Endothelial cell of umbilical vein (primary cell): ENCODE measurements around the gene FABP6. TPM values are rescaled to one million over a fixed set of nuclear protein-coding genes. Genes with fewer than 3 reads are reported as not detected.

Experiments used
- BruUV-seq: library from RNA; stranded (reverse); fragments of 400-500 nt; replicated peaks from 2 replicates; lab custom pipeline; 2021; lab: Mats Ljungman, UMichigan
- CTCF ChIA-PET: fragments of 300-600, 350-600 bp; sonication (Branson Sonifier 250); formaldehyde crosslinking; loops from one replicate; lab custom pipeline; 2021; ENCODE audit warnings: antibody characterized with exemption, inconsistent platforms; lab: Charles Lee
- POLR2A ChIA-PET: fragments of 300-600, 350-600 bp; sonication (Branson Sonifier 250); formaldehyde crosslinking; loops from one replicate; lab custom pipeline; 2021; ENCODE audit warnings: antibody characterized with exemption, inconsistent platforms; lab: Charles Lee
- DNase-seq: peaks from one replicate; pipeline ENCODE4 v3.0.0-alpha.2; 2011; ENCODE audit warnings: low read depth, low spot score
- FAIRE-seq: peaks from 2 replicates; lab custom pipeline; 2011; peaks lifted over from hg19 to GRCh38; lab: Jason Lieb, UNC
- H2AFZ ChIP-seq: 2 replicates; pipeline ENCODE4 v1.6.0; 2012; ENCODE audit warnings: low read depth, low read length, control low read depth, inconsistent platforms
- H3K27ac ChIP-seq: 2 replicates; pipeline ENCODE4 v1.5.1; 2011; ENCODE audit warnings: low read depth, mild to moderate bottlenecking, control low read depth, low read length, moderate library complexity; ENCODE audit not compliant: insufficient read depth
- H3K27me3 ChIP-seq, 2 experiments: 2 replicates each; pipeline versions ENCODE4 v1.6.0 to v1.6.1; 2011; ENCODE audit warnings: low read length in 2 of 2, mixed read lengths in 1 of 2; ENCODE audit not compliant: control insufficient read depth in 2 of 2, insufficient read depth in 2 of 2
- H3K36me3 ChIP-seq, 2 experiments: 2 replicates in 1 of 2; 3 replicates in 1 of 2; pipeline ENCODE4 v1.5.1; 2011; ENCODE audit warnings: low read length in 2 of 2, mild to moderate bottlenecking in 1 of 2, moderate library complexity in 1 of 2; ENCODE audit not compliant: control insufficient read depth in 2 of 2, insufficient read depth in 2 of 2; ENCODE audit errors: extremely low read depth in 1 of 2
- H3K4me1 ChIP-seq: 3 replicates; pipeline ENCODE4 v1.5.1; 2011; ENCODE audit warnings: mild to moderate bottlenecking, low read length; ENCODE audit not compliant: control insufficient read depth, insufficient read depth; ENCODE audit errors: extremely low read depth
- H3K4me2 ChIP-seq: 2 replicates; pipeline ENCODE4 v1.6.1; 2011; ENCODE audit warnings: low read length, control low read depth, mixed read lengths; ENCODE audit not compliant: insufficient read depth
- H3K4me3 ChIP-seq, 3 experiments: fragments of 200-600 bp in 1 of 3; sonication (generic), shearing (Covaris generic) in 1 of 3; replicated peaks in 1 of 3; 2 replicates each; pipeline ENCODE4 v1.5.1; 2011 to 2016; ENCODE audit warnings: control low read depth in 3 of 3, low read length in 3 of 3, mild to moderate bottlenecking in 2 of 3, inconsistent platforms in 1 of 3, low read depth in 1 of 3, moderate library complexity in 1 of 3; ENCODE audit not compliant: insufficient read depth in 1 of 3
- H3K79me2 ChIP-seq: 2 replicates; pipeline ENCODE4 v1.6.0; 2012; ENCODE audit warnings: low read length, inconsistent platforms; ENCODE audit not compliant: control insufficient read depth, insufficient read depth
- H3K9ac ChIP-seq: replicated peaks from 2 replicates; pipeline ENCODE3; 2011; ENCODE audit warnings: low read length, control low read depth; ENCODE audit not compliant: insufficient read depth; ENCODE audit errors: extremely low read depth
- H3K9me1 ChIP-seq: replicated peaks from 3 replicates; pipeline ENCODE4 v1.6.0; 2011; ENCODE audit warnings: mild to moderate bottlenecking, low read length; ENCODE audit not compliant: control insufficient read depth, insufficient read depth; ENCODE audit errors: extremely low read depth
- H3K9me3 ChIP-seq: replicated peaks from 2 replicates; pipeline ENCODE4 v1.5.1; 2012; ENCODE audit warnings: low read length, inconsistent platforms; ENCODE audit not compliant: control insufficient read depth, insufficient read depth
- H4K20me1 ChIP-seq: replicated peaks from 2 replicates; pipeline ENCODE3; 2011; ENCODE audit warnings: mild to moderate bottlenecking, low read length; ENCODE audit not compliant: control insufficient read depth, insufficient read depth; ENCODE audit errors: extremely low read depth
- EZH2 ChIP-seq: IDR thresholded peaks from 2 replicates; pipeline ENCODE4 v1.6.1; 2012; ENCODE audit warnings: borderline replicate concordance, low read depth, mild to moderate bottlenecking, moderate library complexity, low read length, inconsistent platforms; ENCODE audit not compliant: severe bottlenecking
- FOS ChIP-seq: IDR thresholded peaks from 2 replicates; pipeline ENCODE4 v1.6.1; 2011; ENCODE audit warnings: mild to moderate bottlenecking, low read length, moderate library complexity, borderline replicate concordance; ENCODE audit not compliant: insufficient read depth
- GATA2 ChIP-seq: IDR thresholded peaks from 2 replicates; pipeline ENCODE4 v1.7.0; 2011; ENCODE audit warnings: low read depth, mild to moderate bottlenecking, moderate library complexity, mixed read lengths, low read length; ENCODE audit not compliant: insufficient read length, insufficient read depth
- JUN ChIP-seq: IDR thresholded peaks from 2 replicates; pipeline ENCODE4 v1.6.1; 2011; ENCODE audit warnings: borderline replicate concordance, low read depth; ENCODE audit not compliant: insufficient read length, insufficient read depth
- MYC ChIP-seq: IDR thresholded peaks from one replicate; pipeline ENCODE4 v1.6.1; 2011; ENCODE audit warnings: mild to moderate bottlenecking, low read depth, low read length
- POLR2A ChIP-seq: IDR thresholded peaks from 2 replicates; pipeline ENCODE4 v1.6.1; 2012; ENCODE audit warnings: low read depth, mild to moderate bottlenecking, control low read depth, low read length
- POLR2AphosphoS5 ChIP-seq: IDR thresholded peaks from 2 replicates; pipeline ENCODE4 v1.6.1; 2012; ENCODE audit warnings: low read depth, mild to moderate bottlenecking, control low read depth, low read length, moderate library complexity; ENCODE audit not compliant: insufficient read depth
- dilution Hi-C: fragments of 300-500 bp; cut with MboI; formaldehyde crosslinking; loops from one replicate; pipeline ENCODE4 v1.15.0; 2019; ENCODE audit warnings: low sequenced_read_pairs; ENCODE audit not compliant: extremely low pct_ligation_motif_present
- intact Hi-C: fragments of 100-400 bp; cut with micrococcal nuclease; formaldehyde crosslinking; loops from one replicate; pipeline ENCODE4 v1.10.0; 2022
- polyA plus RNA-seq, 4 experiments: library from polyadenylated mRNA; depleted of rRNA in 3 of 4; stranded (reverse) in 3 of 4; unstranded in 1 of 4; fragments of >200 nt; gene quantifications; 2 replicates each; pipeline versions ENCODE4 v1.2.1 to v1.2.3, GENCODE V29; 2011 to 2012; ENCODE audit warnings: missing spikeins in 1 of 4
- total RNA-seq: library from RNA; stranded (reverse); gene quantifications from 2 replicates; pipeline ENCODE4 v1.2.3, GENCODE V29; 2021
- TF ChIP-seq, protein P1 (sequence below), 2 donors: IDR thresholded peaks; 1 replicate in 1 of 2; 2 replicates in 1 of 2; pipeline ENCODE4 v1.5.1; 2011; ENCODE audit warnings: low read length in 2 of 2, mild to moderate bottlenecking in 2 of 2, moderate library complexity in 2 of 2, control low read depth in 1 of 2, inconsistent platforms in 1 of 2, low read depth in 1 of 2; ENCODE audit not compliant: insufficient read depth in 1 of 2; ENCODE audit errors: extremely low read depth in 1 of 2
- TF ChIP-seq, protein P2 (sequence below): IDR thresholded peaks from 2 replicates; pipeline ENCODE4 v1.6.1; 2011; ENCODE audit not compliant: insufficient read depth, insufficient read length

FABP6 gene
- total and polyA plus RNA-seq, 2 donors (not counting 3 experiments of a cell fraction or from before 2014, with no cell fraction given), result not detected

DNA sequence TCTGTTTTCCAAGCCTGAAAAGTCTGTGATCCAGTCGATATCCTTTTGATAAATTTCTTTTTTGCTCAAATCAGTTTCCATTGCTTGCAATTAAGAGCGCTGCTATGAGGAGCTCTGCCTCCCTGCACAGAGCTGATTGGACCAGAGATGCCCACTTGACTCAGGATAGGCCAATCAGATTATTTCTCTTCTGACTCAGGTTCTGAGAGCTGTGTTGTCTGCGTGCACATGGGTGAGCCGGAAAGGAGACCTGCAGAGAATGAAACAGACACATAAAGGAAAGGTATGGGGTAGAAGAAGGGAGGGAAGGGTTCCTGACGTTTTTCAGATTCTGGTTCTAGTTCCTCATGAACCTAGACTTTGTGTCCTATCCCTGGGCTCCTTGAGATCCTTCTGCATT is 15.8 kb upstream of the FABP6 start:
- Histone ChIP-seq H3K36me3 (no peaks in the 10 kb centered on the region), H2AFZ (no peak overlapping the region), H3K27me3 (no peaks in the 10 kb centered on the region), H3K9me1 (no peaks in the 10 kb centered on the region), H3K27ac (no peak overlapping the region), H3K4me3 (no peak overlapping the region), H3K79me2 (no peaks in the 10 kb centered on the region), H3K9ac (no peak overlapping the region), H4K20me1 (no peaks in the 10 kb centered on the region), H3K9me3 (no peaks in the 10 kb centered on the region), H3K4me2 (no peak overlapping the region), H3K4me1 (no peaks in the 10 kb centered on the region)
- dilution Hi-C loops (no loop called here), intact Hi-C loops (no loop called here)
- TF ChIP-seq POLR2AphosphoS5 (no peak), EZH2 (no peak), FOS (no peak), JUN (no peak), MYC (no peak)
- ChIA-PET POLR2A (no interaction called here), CTCF (interaction anchor here (2.4 kb wide), 1 partner anchor 192 kb away, joined by 6 read pairs; no protein-coding TSS in a partner anchor)
- no peak for FAIRE-seq
- no peak for DNase-seq
- BruUV-seq, result no TSS peak

DNA sequence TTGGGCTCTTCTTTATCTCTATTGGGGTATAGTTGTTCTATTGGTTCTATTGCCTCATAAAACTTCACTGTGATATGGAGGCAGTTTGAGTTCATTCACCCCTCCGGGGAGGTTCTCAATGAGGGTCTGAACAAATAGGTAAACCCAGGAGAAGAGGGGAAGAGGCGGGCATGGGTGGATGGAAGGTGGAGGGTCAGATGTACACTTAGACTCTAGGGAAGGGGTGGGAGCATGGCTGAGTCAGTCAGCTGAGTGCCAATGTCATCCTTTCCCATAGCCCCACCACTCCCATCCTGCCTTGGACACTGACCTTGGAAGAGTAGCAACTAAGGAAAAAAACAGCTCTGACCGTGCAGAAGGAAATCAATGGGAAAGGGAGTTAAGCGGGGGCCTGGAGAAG is 9.9 kb upstream of the FABP6 start:
- CTCF ChIA-PET, result interaction anchor here (1.4 to 1.7 kb wide), 2 partner anchors 30 to 198 kb away, joined by 3 read pairs; no protein-coding TSS in a partner anchor
- no peaks in the 10 kb centered on the region for H3K79me2 ChIP-seq
- H2AFZ ChIP-seq, result no peak overlapping the region
- no peak overlapping the region for H3K4me3 ChIP-seq
- H3K9me3 ChIP-seq, result no peaks in the 10 kb centered on the region
- intact Hi-C loops (no loop called here), dilution Hi-C loops (no loop called here)
- no peak overlapping the region for H3K9ac ChIP-seq
- BruUV-seq, result no TSS peak
- H3K36me3 ChIP-seq, result no peaks in the 10 kb centered on the region
- no peak for FAIRE-seq
- no peaks in the 10 kb centered on the region for H4K20me1 ChIP-seq
- H3K4me2 ChIP-seq, result no peak overlapping the region
- TF ChIP-seq JUN (no peak), GATA2 (no peak), EZH2 (no peak), POLR2A (no peak)
- TF ChIP-seq, protein P1, sequence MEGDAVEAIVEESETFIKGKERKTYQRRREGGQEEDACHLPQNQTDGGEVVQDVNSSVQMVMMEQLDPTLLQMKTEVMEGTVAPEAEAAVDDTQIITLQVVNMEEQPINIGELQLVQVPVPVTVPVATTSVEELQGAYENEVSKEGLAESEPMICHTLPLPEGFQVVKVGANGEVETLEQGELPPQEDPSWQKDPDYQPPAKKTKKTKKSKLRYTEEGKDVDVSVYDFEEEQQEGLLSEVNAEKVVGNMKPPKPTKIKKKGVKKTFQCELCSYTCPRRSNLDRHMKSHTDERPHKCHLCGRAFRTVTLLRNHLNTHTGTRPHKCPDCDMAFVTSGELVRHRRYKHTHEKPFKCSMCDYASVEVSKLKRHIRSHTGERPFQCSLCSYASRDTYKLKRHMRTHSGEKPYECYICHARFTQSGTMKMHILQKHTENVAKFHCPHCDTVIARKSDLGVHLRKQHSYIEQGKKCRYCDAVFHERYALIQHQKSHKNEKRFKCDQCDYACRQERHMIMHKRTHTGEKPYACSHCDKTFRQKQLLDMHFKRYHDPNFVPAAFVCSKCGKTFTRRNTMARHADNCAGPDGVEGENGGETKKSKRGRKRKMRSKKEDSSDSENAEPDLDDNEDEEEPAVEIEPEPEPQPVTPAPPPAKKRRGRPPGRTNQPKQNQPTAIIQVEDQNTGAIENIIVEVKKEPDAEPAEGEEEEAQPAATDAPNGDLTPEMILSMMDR (IDR thresholded peaks at IDR 0.05; ENCODE audit: extremely low read depth in 1 of 2, insufficient read depth in 1 of 2, low read depth in 1 of 2, low read length in 2 of 2), result no peak
- TF ChIP-seq, protein P2, sequence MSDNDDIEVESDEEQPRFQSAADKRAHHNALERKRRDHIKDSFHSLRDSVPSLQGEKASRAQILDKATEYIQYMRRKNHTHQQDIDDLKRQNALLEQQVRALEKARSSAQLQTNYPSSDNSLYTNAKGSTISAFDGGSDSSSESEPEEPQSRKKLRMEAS, result no peak
- POLR2A ChIA-PET, result no interaction called here
- no peaks in the 10 kb centered on the region for H3K27me3 ChIP-seq
- no peak for DNase-seq
- H3K9me1 ChIP-seq, result no peaks in the 10 kb centered on the region
- no peaks in the 10 kb centered on the region for H3K4me1 ChIP-seq
- no peak overlapping the region for H3K27ac ChIP-seq
